ENCODE measurements around the gene IFRD2.
A peak's percentile ranks its signal among the peaks of the same experiment; 100 is the strongest.
"Not testable (repeated sequence)": the region's sequence is repeated elsewhere in the genome, so short reads cannot be mapped to it uniquely, and the experiment has no call there.

The IFRD2 gene

GRCh38 chr3:50300681-50301254 is 8.5 kb upstream of the IFRD2 start:
- no peak for DNase-seq

- no peak for DNase-seq
These were observed 7.9 kb upstream of the IFRD2 start for GRCh38 chr3:50299929-50300680.

- no peak for DNase-seq
These were observed 7.4 kb upstream of the IFRD2 start for GRCh38 chr3:50299638-50299928.

GRCh38 chr3:50298836-50299637 is 6.8 kb upstream of the IFRD2 start, which contains the start of the genes HYAL3 and NAA80:
TSS of gene HYAL3 (minus strand) at chr3:50299405. CDS start at chr3:50295602, 3,803 bp downstream.
TSS of gene NAA80 (minus strand) at chr3:50299405. CDS start at chr3:50297463, 1,942 bp downstream.
- peak; percentile 98 for DNase-seq

- no peak for DNase-seq
These were observed 5.9 kb upstream of the IFRD2 start for GRCh38 chr3:50297896-50298725.

- no peak for DNase-seq
These were observed 5.2 kb upstream of the IFRD2 start for GRCh38 chr3:50297384-50297775.

- no peak for DNase-seq
These were observed 4.6 kb upstream of the IFRD2 start for GRCh38 chr3:50296721-50297383.

- no peak for DNase-seq
These were observed 3.6 kb upstream of the IFRD2 start for GRCh38 chr3:50295553-50296431.

GRCh38 chr3:50294492-50295403 is 2.5 kb upstream of the IFRD2 start:
- DNase-seq = no peak

- no peak for DNase-seq
These were observed 1.9 kb upstream of the IFRD2 start for GRCh38 chr3:50294089-50294488.

GRCh38 chr3:50293079-50293801 is 1.0 kb upstream of the IFRD2 start:
- no peak for DNase-seq

GRCh38 chr3:50290161-50290641 is 2.0 kb downstream of the IFRD2 start:
- no peak for DNase-seq

GRCh38 chr3:50289130-50289529 is 3.1 kb downstream of the IFRD2 start:
- no peak for DNase-seq

- DNase-seq = no peak
These were observed 3.7 kb downstream of the IFRD2 start for GRCh38 chr3:50288387-50289007.

GRCh38 chr3:50287262-50287661 is 5.0 kb downstream of the IFRD2 start:
- DNase-seq = no peak

GRCh38 chr3:50286322-50287227 is 5.7 kb downstream of the IFRD2 start:
- no peak for DNase-seq

- DNase-seq = not testable (repeated sequence)
These were observed 8.1 kb downstream of the IFRD2 start for GRCh38 chr3:50284121-50284520.
